HCT116 (cell line): ENCODE measurements around the gene MIEF2. TPM values are rescaled to one million over a fixed set of nuclear protein-coding genes. Genes with fewer than 3 reads are reported as not detected.

Experiments
- ATAC-seq: fragments of 200-7000 bp; cut with Tn5 transposase; 2 replicates; pipeline ENCODE4 v1.9.1; 2020; ENCODE audit warnings: mild to moderate bottlenecking, moderate library complexity
- BruUV-seq: library from RNA; stranded (reverse); fragments of 400-500 nt; replicated peaks from 2 replicates; lab custom pipeline; 2021; lab: Mats Ljungman, UMichigan
- CTCF ChIA-PET: fragments of 300-600 bp; sonication (Branson Sonifier 250); formaldehyde crosslinking; loops from one replicate; lab custom pipeline; 2021; ENCODE audit warnings: antibody characterized with exemption; lab: Charles Lee
- POLR2A ChIA-PET: fragments of 300-600, 350-600 bp; sonication (Branson Sonifier 250); formaldehyde crosslinking; loops from one replicate; lab custom pipeline; 2021; ENCODE audit warnings: antibody characterized with exemption; lab: Charles Lee
- RAD21 ChIA-PET, 2 experiments: fragments of 300-600 bp; sonication (Branson Sonifier 250); formaldehyde crosslinking; loops; one replicate each; lab custom pipeline; 2023; ENCODE audit warnings: low total read pairs in 2 of 2; ENCODE audit not compliant: uncharacterized antibody in 2 of 2, unreplicated experiment in 2 of 2, low non-redundant PET in 1 of 2; lab: Charles Lee
- DNase-seq: peaks from one replicate; pipeline ENCODE4 v3.0.0-alpha.2; 2010; ENCODE audit warnings: low read depth, low spot score
- H2AFZ ChIP-seq: fragments of 200-600 bp; shearing (Covaris generic), sonication (generic); 2 replicates; pipeline ENCODE4 v1.6.1; 2017; ENCODE audit warnings: low read depth, mixed run types, mixed read lengths, antibody characterized with exemption, low read length; ENCODE audit not compliant: poor library complexity, severe bottlenecking
- H3K27ac ChIP-seq: 2 replicates; pipeline ENCODE4 v1.5.1; 2012; ENCODE audit warnings: low read depth, low read length
- H3K27me3 ChIP-seq: fragments of 200-600 bp; sonication (generic); 2 replicates; pipeline ENCODE4 v1.6.1; 2016; ENCODE audit warnings: mixed run types, low read length, mixed read lengths; ENCODE audit not compliant: insufficient read depth
- H3K36me3 ChIP-seq, 2 experiments: fragments of 200-500 bp in 1 of 2; fragments of 200-600 bp in 1 of 2; sonication (Bioruptor generic) in 1 of 2; sonication (generic) in 1 of 2; 2 replicates each; pipeline versions ENCODE4 v1.5.1 to v1.6.1; 2014 to 2016; ENCODE audit warnings: low read length in 2 of 2, inconsistent platforms in 1 of 2, mixed read lengths in 1 of 2, mixed run types in 1 of 2; ENCODE audit not compliant: insufficient read depth in 2 of 2, control insufficient read depth in 1 of 2
- H3K4me1 ChIP-seq, 2 experiments: fragments of 200-600 bp in 1 of 2; sonication (generic) in 1 of 2; 2 replicates each; pipeline versions ENCODE4 v1.5.1 to v1.6.1; 2012 to 2017; ENCODE audit warnings: low read length in 2 of 2, inconsistent platforms in 1 of 2, mild to moderate bottlenecking in 1 of 2, mixed read lengths in 1 of 2, mixed run types in 1 of 2, moderate library complexity in 1 of 2; ENCODE audit not compliant: insufficient read depth in 2 of 2, control insufficient read depth in 1 of 2
- H3K4me2 ChIP-seq: fragments of 200-600 bp; sonication (generic); 2 replicates; pipeline ENCODE4 v1.6.1; 2017; ENCODE audit warnings: mixed run types, low read length, mixed read lengths
- H3K4me3 ChIP-seq, 2 experiments: fragments of 200-600 bp in 1 of 2; sonication (generic) in 1 of 2; replicated peaks in 1 of 2; 2 replicates each; pipeline ENCODE4 v1.5.1; 2011 to 2016; ENCODE audit warnings: low read length in 2 of 2, control low read depth in 1 of 2, low read depth in 1 of 2, mild to moderate bottlenecking in 1 of 2, mixed read lengths in 1 of 2, mixed run types in 1 of 2
- H3K79me2 ChIP-seq: fragments of 200-600 bp; sonication (generic); 2 replicates; pipeline ENCODE4 v1.6.1; 2017; ENCODE audit warnings: mild to moderate bottlenecking, mixed run types, low read length, moderate library complexity, mixed read lengths; ENCODE audit not compliant: insufficient read depth
- H3K9ac ChIP-seq: fragments of 200-600 bp; sonication (generic); 2 replicates; pipeline ENCODE4 v1.6.1; 2016; ENCODE audit warnings: low read length, mixed read lengths
- H3K9me2 ChIP-seq: fragments of 200-600 bp; sonication (generic), shearing (Covaris generic); 2 replicates; pipeline ENCODE4 v1.6.1; 2017; ENCODE audit warnings: mixed run types, mild to moderate bottlenecking, moderate library complexity; ENCODE audit not compliant: insufficient read depth
- H3K9me3 ChIP-seq, 2 experiments: fragments of 200-500 bp in 1 of 2; fragments of 200-600 bp in 1 of 2; sonication (Bioruptor generic) in 1 of 2; sonication (generic) in 1 of 2; 2 replicates each; pipeline ENCODE4 v1.6.1; 2014 to 2017; ENCODE audit warnings: low read length in 2 of 2, mixed read lengths in 2 of 2, inconsistent platforms in 1 of 2, low read depth in 1 of 2, mild to moderate bottlenecking in 1 of 2, mixed run types in 1 of 2, moderate library complexity in 1 of 2; ENCODE audit not compliant: control insufficient read depth in 1 of 2, insufficient read depth in 1 of 2
- H4K20me1 ChIP-seq: fragments of 200-600 bp; sonication (generic), shearing (Covaris generic); 2 replicates; pipeline ENCODE4 v1.6.1; 2017; ENCODE audit warnings: mixed run types, mild to moderate bottlenecking, moderate library complexity; ENCODE audit not compliant: insufficient read depth
- ATF3 ChIP-seq: IDR thresholded peaks from 2 replicates; pipeline ENCODE4 v1.6.1; 2012
- CBX3 ChIP-seq: IDR thresholded peaks from 2 replicates; pipeline ENCODE4 v1.6.1; 2012; ENCODE audit warnings: low read depth
- CEBPB ChIP-seq: IDR thresholded peaks from 2 replicates; pipeline ENCODE4 v1.6.1; 2012; ENCODE audit warnings: low read depth
- CTCF ChIP-seq, 3 experiments: fragments of 200-600 bp in 1 of 3; sonication (generic) in 1 of 3; IDR thresholded peaks in 2 of 3; conservative IDR thresholded peaks in 1 of 3; 2 replicates each; pipeline ENCODE4 v1.5.1; 2012 to 2017; ENCODE audit warnings: low read depth in 2 of 3, low read length in 2 of 3, antibody characterized with exemption in 1 of 3, borderline replicate concordance in 1 of 3, control low read depth in 1 of 3, mild to moderate bottlenecking in 1 of 3, mixed read lengths in 1 of 3, mixed run types in 1 of 3, moderate library complexity in 1 of 3; ENCODE audit not compliant: insufficient read depth in 1 of 3
- ELF1 ChIP-seq: IDR thresholded peaks from 2 replicates; pipeline ENCODE4 v1.6.1; 2012; ENCODE audit warnings: low read depth, borderline replicate concordance
- EZH2 ChIP-seq: fragments of 200-600 bp; sonication (generic); IDR thresholded peaks from 2 replicates; pipeline ENCODE4 v1.6.1; 2017; ENCODE audit warnings: antibody characterized with exemption, mixed run types
- EZH2phosphoT487 ChIP-seq: fragments of 200-600 bp; IDR thresholded peaks from 2 replicates; pipeline ENCODE4 v1.6.1; 2018; ENCODE audit warnings: antibody characterized with exemption, borderline replicate concordance
- FOSL1 ChIP-seq: IDR thresholded peaks from 2 replicates; pipeline ENCODE4 v1.6.1; 2012; ENCODE audit warnings: low read depth
- JUND ChIP-seq: IDR thresholded peaks from 2 replicates; pipeline ENCODE4 v1.6.1; 2012
- MAX ChIP-seq: IDR thresholded peaks from 2 replicates; pipeline ENCODE4 v1.6.1; 2012
- POLR2AphosphoS5 ChIP-seq: IDR thresholded peaks from 2 replicates; pipeline ENCODE4 v1.6.1; 2011; ENCODE audit warnings: mild to moderate bottlenecking, low read depth, low read length, moderate library complexity
- REST ChIP-seq: IDR thresholded peaks from 2 replicates; pipeline ENCODE4 v1.6.1; 2012; ENCODE audit warnings: low read depth
- SIN3A ChIP-seq: IDR thresholded peaks from 2 replicates; pipeline ENCODE4 v1.6.1; 2012; ENCODE audit warnings: low read depth
- SP1 ChIP-seq: IDR thresholded peaks from 2 replicates; pipeline ENCODE4 v1.6.1; 2012; ENCODE audit warnings: low read depth
- SRF ChIP-seq: IDR thresholded peaks from 2 replicates; pipeline ENCODE4 v1.6.1; 2012; ENCODE audit warnings: low read depth
- TCF7L2 ChIP-seq: IDR thresholded peaks from 2 replicates; pipeline ENCODE4 v1.7.0; 2011; ENCODE audit warnings: borderline replicate concordance, inconsistent platforms; ENCODE audit not compliant: insufficient read depth, insufficient read length; ENCODE audit errors: extremely low read depth
- YY1 ChIP-seq: IDR thresholded peaks from 2 replicates; pipeline ENCODE4 v1.6.1; 2011; ENCODE audit warnings: low read length, low read depth, moderate library complexity, mild to moderate bottlenecking; ENCODE audit not compliant: insufficient replicate concordance; ENCODE audit errors: extremely low read depth
- ZBTB33 ChIP-seq: IDR thresholded peaks from 2 replicates; pipeline ENCODE4 v1.6.1; 2011; ENCODE audit warnings: mild to moderate bottlenecking, low read length, moderate library complexity; ENCODE audit not compliant: insufficient replicate concordance; ENCODE audit errors: extremely low read depth
- ZFX ChIP-seq: fragments of 450-650 bp; IDR thresholded peaks from 2 replicates; pipeline ENCODE4 v1.6.1; 2017
- ZNF274 ChIP-seq: fragments of 200-500 bp; sonication (Bioruptor generic); IDR thresholded peaks from 2 replicates; pipeline ENCODE4 v1.6.1; 2014; ENCODE audit warnings: mild to moderate bottlenecking, low read depth, low read length, inconsistent platforms
- intact Hi-C: fragments of 100-400 bp; cut with micrococcal nuclease; formaldehyde crosslinking; loops from 2 replicates; pipeline ENCODE4 v1.10.0; 2022
- total RNA-seq: library from RNA; stranded (reverse); gene quantifications from one replicate; pipeline ENCODE4 v1.2.1, GENCODE V29; 2021; ENCODE audit not compliant: unreplicated experiment

Gene MIEF2
- total RNA-seq, 1 experiment from 2014 or later, result 9.3 TPM

GRCh38 chr17:18236494-18236893 is 24.0 kb upstream of the MIEF2 start:
- ATAC-seq, result no peak
- RAD21 ChIA-PET, result no interaction called here
- Histone ChIP-seq H2AFZ (no peak overlapping the region), H3K9ac (no peak overlapping the region), H3K9me2 (no peaks in the 10 kb centered on the region), H3K27ac (no peak overlapping the region), H3K4me3 (no peak overlapping the region), H3K4me1 (peaks cover 0 to 13% of the 10 kb centered on the region in 2 experiments; a peak in 2 of 4 replicates), H3K36me3 (no peaks in the 10 kb centered on the region; a peak in 1 of 4 replicates), H4K20me1 (no peaks in the 10 kb centered on the region), H3K27me3 (no peaks in the 10 kb centered on the region), H3K79me2 (no peaks in the 10 kb centered on the region), H3K4me2 (no peak overlapping the region), H3K9me3 (no peaks in the 10 kb centered on the region)
- CTCF ChIA-PET, result no interaction called here
- BruUV-seq, result no TSS peak
- intact Hi-C loops, result no loop called here
- no peak for DNase-seq
- no peak for TF ChIP-seq FOSL1
- TF ChIP-seq ZFX, result no peak
- TF ChIP-seq ZNF274, result no peak
- no peak for TF ChIP-seq SIN3A
- TF ChIP-seq SP1, result no peak
- no peak for TF ChIP-seq ATF3
- TF ChIP-seq CBX3, result no peak
- TF ChIP-seq MAX, result no peak
- no peak for TF ChIP-seq EZH2phosphoT487
- no peak for TF ChIP-seq ZBTB33
- no peak for TF ChIP-seq JUND
- TF ChIP-seq YY1, result no peak
- TF ChIP-seq CEBPB, result no peak
- no peak for TF ChIP-seq REST
- no peak for TF ChIP-seq SRF
- TF ChIP-seq ELF1, result no peak
- no peak for TF ChIP-seq EZH2
- TF ChIP-seq CTCF (IDR thresholded peaks at IDR 0.05 in 2 of 3, conservative IDR thresholded peaks at IDR 0.05 in 1 of 3; ENCODE audit: borderline replicate concordance in 1 of 3, insufficient read depth in 1 of 3, low read depth in 2 of 3, low read length in 2 of 3), result no peak
- no peak for TF ChIP-seq POLR2AphosphoS5
- no peak for TF ChIP-seq TCF7L2
- POLR2A ChIA-PET, result no interaction called here
